Measurements from ENCODE around the gene NPIPA5.
"Not testable (repeated sequence)": the region's sequence is repeated elsewhere in the genome, so short reads cannot be mapped to it uniquely, and the experiment has no call there.

The NPIPA5 gene

DNA sequence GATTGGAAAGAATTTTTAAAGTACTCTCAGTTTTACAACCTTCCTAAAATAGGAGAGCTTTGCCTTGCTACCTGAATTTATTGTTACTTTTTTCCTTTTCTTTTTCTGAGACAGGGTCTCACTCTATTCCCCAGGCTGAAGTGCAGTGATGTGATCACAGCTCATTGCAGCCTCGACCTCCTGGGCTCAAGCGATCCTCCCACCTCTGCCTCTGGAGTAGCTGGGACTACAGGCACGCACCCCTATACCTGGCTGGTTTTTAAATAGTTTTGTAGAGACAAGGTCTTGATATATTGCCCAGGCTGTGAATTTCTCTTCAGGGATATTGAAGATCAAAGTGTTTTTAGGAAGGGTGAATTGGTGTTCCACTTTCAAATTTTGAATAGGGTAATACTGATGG, 21.2 kb upstream of the NPIPA5 start:
- no peak for DNase-seq (ENCODE audit: low spot score)
- Histone ChIP-seq H3K79me1 (ENCODE audit: low read depth, low read length) (no peaks in the 10 kb centered on the region), H3K9me3 (replicated peaks in 1 of 2; ENCODE audit: control insufficient read depth in 2 of 2, insufficient read depth in 1 of 2, low read depth in 1 of 2, low read length in 2 of 2) (no peaks in the 10 kb centered on the region), H2BK5ac (ENCODE audit: low read length) (no peak overlapping the region), H3K18ac (ENCODE audit: low read length) (no peak overlapping the region), H2BK15ac (ENCODE audit: low read length) (no peak overlapping the region), H2AFZ (ENCODE audit: low read length) (no peak overlapping the region), H3K23ac (ENCODE audit: low read depth, low read length, poor library complexity) (no peak overlapping the region), H4K8ac (ENCODE audit: low read depth, low read length) (no peak overlapping the region), H2AK5ac (ENCODE audit: low read depth, low read length) (no peak overlapping the region), H2BK120ac (ENCODE audit: low read depth, low read length) (no peak overlapping the region), H3K4me2 (ENCODE audit: insufficient read depth, low read length, poor library complexity, severe bottlenecking) (no peak overlapping the region), H3K9ac (ENCODE audit: low read depth, low read length, poor library complexity) (no peak overlapping the region), H3K4me1 (ENCODE audit: control insufficient read depth in 2 of 2, insufficient read depth in 1 of 2, low read depth in 1 of 2, low read length in 2 of 2) (no peaks in the 10 kb centered on the region), H3K27me3 (ENCODE audit: control insufficient read depth in 3 of 3, insufficient read depth in 3 of 3, low read depth in 1 of 3, low read length in 3 of 3) (peaks cover 0 to 7% (median 0%) of the 10 kb centered on the region in 3 experiments), H3K27ac (replicated peaks; ENCODE audit: low read length) (no peak overlapping the region), H3K36me3 (replicated peaks in 1 of 2; ENCODE audit: control insufficient read depth in 2 of 2, insufficient read depth in 2 of 2, low read length in 2 of 2) (no peaks in the 10 kb centered on the region), H3K4me3 (ENCODE audit: low read length in 2 of 2) (no peak overlapping the region), H3K14ac (ENCODE audit: low read length) (no peak overlapping the region), H3K4ac (ENCODE audit: low read length) (no peak overlapping the region), H4K91ac (ENCODE audit: low read depth, low read length, poor library complexity) (no peak overlapping the region), H2BK12ac (ENCODE audit: low read length) (no peak overlapping the region)
- no CpG with 5 or more reads among the region's 3 CpGs for WGBS, 2 donors (ENCODE audit: extremely low coverage in 2 of 2, insufficient read length in 2 of 2, insufficient replicate concordance in 1 of 2)

DNA sequence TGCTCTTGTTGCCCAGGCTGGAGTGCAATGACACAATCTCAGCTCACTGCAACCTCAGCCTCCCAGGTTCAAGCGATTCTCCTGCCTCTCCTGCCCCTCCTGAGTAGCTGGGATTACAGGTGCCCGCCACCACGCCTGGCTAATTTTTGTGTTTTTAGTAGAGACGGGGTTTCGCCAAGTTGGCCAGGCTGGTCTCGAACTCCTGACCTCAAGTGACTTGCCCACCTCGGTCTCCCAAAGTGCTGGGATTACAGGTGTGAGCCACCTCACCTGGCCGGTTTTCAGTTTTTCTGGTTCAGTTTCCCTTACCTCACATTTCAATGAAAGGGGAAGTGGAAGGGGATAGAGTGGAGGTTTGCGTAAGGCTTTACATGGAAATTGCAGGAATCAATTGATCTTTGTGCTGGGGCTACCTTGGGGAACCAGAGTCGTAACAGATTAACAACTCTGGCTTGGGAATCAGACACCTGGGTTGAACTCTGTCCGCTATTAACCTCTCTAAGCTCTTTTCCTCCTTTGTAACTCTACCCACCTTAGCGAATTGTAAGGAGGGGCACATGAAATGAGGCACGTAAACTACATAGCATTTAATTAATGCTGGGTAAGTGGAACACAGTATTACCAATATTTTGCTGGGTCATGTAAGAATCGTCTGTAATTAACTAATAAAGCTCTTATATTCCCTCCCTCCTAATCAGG, 20.7 kb upstream of the NPIPA5 start:
- Histone ChIP-seq H2BK120ac (ENCODE audit: low read depth, low read length) (no peak overlapping the region), H3K4ac (ENCODE audit: low read length) (no peak overlapping the region), H3K9me3 (replicated peaks in 1 of 2; ENCODE audit: control insufficient read depth in 2 of 2, insufficient read depth in 1 of 2, low read depth in 1 of 2, low read length in 2 of 2) (no peaks in the 10 kb centered on the region), H4K91ac (ENCODE audit: low read depth, low read length, poor library complexity) (no peak overlapping the region), H3K9ac (ENCODE audit: low read depth, low read length, poor library complexity) (no peak overlapping the region), H3K36me3 (replicated peaks in 1 of 2; ENCODE audit: control insufficient read depth in 2 of 2, insufficient read depth in 2 of 2, low read length in 2 of 2) (no peaks in the 10 kb centered on the region), H3K79me1 (ENCODE audit: low read depth, low read length) (no peaks in the 10 kb centered on the region), H3K27ac (replicated peaks; ENCODE audit: low read length) (no peak overlapping the region), H3K4me3 (ENCODE audit: low read length in 2 of 2) (no peak overlapping the region), H2AFZ (ENCODE audit: low read length) (no peak overlapping the region), H3K4me1 (ENCODE audit: control insufficient read depth in 2 of 2, insufficient read depth in 1 of 2, low read depth in 1 of 2, low read length in 2 of 2) (no peaks in the 10 kb centered on the region), H3K23ac (ENCODE audit: low read depth, low read length, poor library complexity) (no peak overlapping the region), H2BK15ac (ENCODE audit: low read length) (no peak overlapping the region), H2BK12ac (ENCODE audit: low read length) (no peak overlapping the region), H2AK5ac (ENCODE audit: low read depth, low read length) (no peak overlapping the region), H3K18ac (ENCODE audit: low read length) (no peak overlapping the region), H3K27me3 (ENCODE audit: control insufficient read depth in 3 of 3, insufficient read depth in 3 of 3, low read depth in 1 of 3, low read length in 3 of 3) (peaks cover 0 to 7% (median 0%) of the 10 kb centered on the region in 3 experiments), H3K4me2 (ENCODE audit: insufficient read depth, low read length, poor library complexity, severe bottlenecking) (no peak overlapping the region), H2BK5ac (ENCODE audit: low read length) (no peak overlapping the region), H3K14ac (ENCODE audit: low read length) (no peak overlapping the region), H4K8ac (ENCODE audit: low read depth, low read length) (no peak overlapping the region)
- WGBS, 2 donors (ENCODE audit: extremely low coverage in 2 of 2, insufficient read length in 2 of 2, insufficient replicate concordance in 1 of 2) = no CpG with 5 or more reads among the region's 14 CpGs
- DNase-seq (ENCODE audit: low spot score) = no peak

DNA sequence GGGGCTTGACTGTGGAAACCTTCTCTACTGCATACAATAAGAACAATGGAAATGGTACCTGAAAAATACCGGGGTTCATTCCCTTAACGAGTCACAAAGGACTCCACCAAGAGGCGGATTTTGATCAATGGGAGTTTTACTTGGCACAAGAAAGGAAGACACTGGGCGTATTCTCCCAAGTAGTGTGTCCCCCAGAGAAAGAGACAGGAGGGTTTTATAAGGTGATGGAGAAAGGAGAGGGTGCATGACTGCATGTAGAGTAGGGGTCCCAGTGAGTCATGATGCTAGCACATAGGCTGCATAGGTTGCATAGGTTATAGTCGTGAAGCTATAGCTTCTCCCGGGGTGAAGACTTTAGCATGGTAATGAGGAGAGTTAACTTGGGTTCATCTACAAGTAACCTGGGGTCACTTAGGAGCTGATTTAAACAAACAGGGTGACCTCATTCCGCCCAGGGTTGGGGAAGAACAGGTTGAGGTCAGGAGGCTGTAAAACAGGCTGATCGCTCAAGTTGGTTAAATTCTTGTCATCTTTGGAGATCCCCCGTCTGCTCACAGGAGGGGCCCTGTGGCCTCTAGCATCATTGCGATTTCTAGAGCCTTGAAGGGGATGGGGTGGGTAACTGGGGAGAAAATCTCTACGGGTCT, 19.0 kb upstream of the NPIPA5 start:
- Histone ChIP-seq H2AK5ac (ENCODE audit: low read depth, low read length) (no peak overlapping the region), H3K27ac (replicated peaks; ENCODE audit: low read length) (no peak overlapping the region), H3K79me1 (ENCODE audit: low read depth, low read length) (no peaks in the 10 kb centered on the region), H2BK12ac (ENCODE audit: low read length) (no peak overlapping the region), H3K9ac (ENCODE audit: low read depth, low read length, poor library complexity) (no peak overlapping the region), H3K18ac (ENCODE audit: low read length) (no peak overlapping the region), H3K36me3 (replicated peaks in 1 of 2; ENCODE audit: control insufficient read depth in 2 of 2, insufficient read depth in 2 of 2, low read length in 2 of 2) (no peaks in the 10 kb centered on the region), H4K8ac (ENCODE audit: low read depth, low read length) (no peak overlapping the region), H2BK120ac (ENCODE audit: low read depth, low read length) (no peak overlapping the region), H3K4me1 (ENCODE audit: control insufficient read depth in 2 of 2, insufficient read depth in 1 of 2, low read depth in 1 of 2, low read length in 2 of 2) (no peaks in the 10 kb centered on the region), H3K9me3 (replicated peaks in 1 of 2; ENCODE audit: control insufficient read depth in 2 of 2, insufficient read depth in 1 of 2, low read depth in 1 of 2, low read length in 2 of 2) (no peaks in the 10 kb centered on the region), H3K4ac (ENCODE audit: low read length) (no peak overlapping the region), H3K4me2 (ENCODE audit: insufficient read depth, low read length, poor library complexity, severe bottlenecking) (no peak overlapping the region), H3K23ac (ENCODE audit: low read depth, low read length, poor library complexity) (no peak overlapping the region), H2BK15ac (ENCODE audit: low read length) (no peak overlapping the region), H4K91ac (ENCODE audit: low read depth, low read length, poor library complexity) (no peak overlapping the region), H3K14ac (ENCODE audit: low read length) (no peak overlapping the region), H3K4me3 (ENCODE audit: low read length in 2 of 2) (no peak overlapping the region), H2AFZ (ENCODE audit: low read length) (no peak overlapping the region), H2BK5ac (ENCODE audit: low read length) (no peak overlapping the region), H3K27me3 (ENCODE audit: control insufficient read depth in 3 of 3, insufficient read depth in 3 of 3, low read depth in 1 of 3, low read length in 3 of 3) (peaks cover 0 to 7% (median 0%) of the 10 kb centered on the region in 3 experiments)
- no CpG with 5 or more reads among the region's 11 CpGs for WGBS, 2 donors (ENCODE audit: extremely low coverage in 2 of 2, insufficient read length in 2 of 2, insufficient replicate concordance in 1 of 2)
- DNase-seq (ENCODE audit: low spot score) = no peak

DNA sequence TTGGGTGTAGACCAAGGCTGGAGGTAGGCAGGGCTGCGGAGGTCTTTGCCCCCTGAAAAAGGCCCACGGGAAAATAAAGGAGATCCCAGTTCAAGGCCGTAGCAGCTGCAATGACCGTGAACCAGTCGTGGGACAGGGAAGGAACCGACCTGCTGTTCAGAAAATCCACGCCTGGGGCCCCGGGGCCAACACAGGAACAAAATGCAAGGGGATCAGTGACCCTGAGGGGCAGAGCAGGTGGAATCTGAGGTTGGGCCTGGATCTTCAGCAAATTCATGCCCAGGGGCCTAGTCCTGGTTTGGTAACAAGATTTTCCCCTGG, 18.4 kb upstream of the NPIPA5 start:
- not testable (repeated sequence) for H3K4me3 ChIP-seq (ENCODE audit: low read length in 2 of 2); H3K79me1 ChIP-seq (ENCODE audit: low read depth, low read length); H3K27me3 ChIP-seq (ENCODE audit: control insufficient read depth in 3 of 3, insufficient read depth in 3 of 3, low read depth in 1 of 3, low read length in 3 of 3); H4K91ac ChIP-seq (ENCODE audit: low read depth, low read length, poor library complexity); H3K27ac ChIP-seq (replicated peaks; ENCODE audit: low read length); H2BK12ac ChIP-seq (ENCODE audit: low read length); DNase-seq (ENCODE audit: low spot score); H2BK5ac ChIP-seq (ENCODE audit: low read length); H3K18ac ChIP-seq (ENCODE audit: low read length); H3K9ac ChIP-seq (ENCODE audit: low read depth, low read length, poor library complexity); H2BK120ac ChIP-seq (ENCODE audit: low read depth, low read length); H2BK15ac ChIP-seq (ENCODE audit: low read length); H3K36me3 ChIP-seq (replicated peaks in 1 of 2; ENCODE audit: control insufficient read depth in 2 of 2, insufficient read depth in 2 of 2, low read length in 2 of 2); H4K8ac ChIP-seq (ENCODE audit: low read depth, low read length); H2AFZ ChIP-seq (ENCODE audit: low read length); H3K4me1 ChIP-seq (ENCODE audit: control insufficient read depth in 2 of 2, insufficient read depth in 1 of 2, low read depth in 1 of 2, low read length in 2 of 2); H3K23ac ChIP-seq (ENCODE audit: low read depth, low read length, poor library complexity); H2AK5ac ChIP-seq (ENCODE audit: low read depth, low read length); H3K9me3 ChIP-seq (replicated peaks in 1 of 2; ENCODE audit: control insufficient read depth in 2 of 2, insufficient read depth in 1 of 2, low read depth in 1 of 2, low read length in 2 of 2); H3K14ac ChIP-seq (ENCODE audit: low read length); H3K4ac ChIP-seq (ENCODE audit: low read length)
- peak overlapping the region; percentile 11 for H3K4me2 ChIP-seq (ENCODE audit: insufficient read depth, low read length, poor library complexity, severe bottlenecking)
- WGBS, 2 donors (ENCODE audit: extremely low coverage in 2 of 2, insufficient read length in 2 of 2, insufficient replicate concordance in 1 of 2) = no CpG with 5 or more reads among the region's 8 CpGs
